Activated naive CD8-positive, alpha-beta T cell treated with anti-CD3 and anti-CD28 coated beads, Interleukin-2, amount 10 ng/mL, durations not matched to agents 7 days and 5 days (primary cell): ENCODE measurements around the gene FUT8. TPM values are rescaled to one million over a fixed set of nuclear protein-coding genes. Genes with fewer than 3 reads are reported as not detected.
"Not testable (repeated sequence)": the region's sequence is repeated elsewhere in the genome, so short reads cannot be mapped to it uniquely, and the experiment has no call there.

ENCODE experiments used
- ATAC-seq: fragments of 150-1000 bp; cut with Tn5 transposase; one replicate; pipeline ENCODE4 v1.10.0; 2021; ENCODE audit warnings: low read depth, moderate library complexity
- POLR2A ChIA-PET: fragments of 350-600 bp; sonication (Branson Sonifier 250); formaldehyde crosslinking; loops from one replicate; lab custom pipeline; 2021; ENCODE audit warnings: antibody characterized with exemption; lab: Charles Lee
- DNase-seq: peaks from one replicate; pipeline ENCODE4 v3.0.0; 2021
- H3K27ac Mint-ChIP-seq: one replicate; pipeline ENCODE4 v1.8.0; 2022; ENCODE audit warnings: mild to moderate bottlenecking, mixed read lengths
- H3K27me3 Mint-ChIP-seq: one replicate; pipeline ENCODE4 v1.8.0; 2022; ENCODE audit warnings: mild to moderate bottlenecking, moderate library complexity, mixed read lengths
- H3K36me3 Mint-ChIP-seq: one replicate; pipeline ENCODE4 v1.8.0; 2021; ENCODE audit warnings: mild to moderate bottlenecking, mixed read lengths
- H3K4me1 Mint-ChIP-seq: one replicate; pipeline ENCODE4 v1.8.0; 2021; ENCODE audit warnings: mixed read lengths
- H3K4me3 Mint-ChIP-seq: one replicate; pipeline ENCODE4 v1.8.0; 2022; ENCODE audit warnings: mild to moderate bottlenecking, moderate library complexity, mixed read lengths
- H3K9me3 Mint-ChIP-seq: one replicate; pipeline ENCODE4 v1.8.0; 2021; ENCODE audit warnings: mixed read lengths
- total RNA-seq, 2 experiments: library from RNA; stranded (reverse); gene quantifications; one replicate each; pipeline ENCODE4 v1.2.3, GENCODE V29; 2021

FUT8 gene
- total RNA-seq, 2 experiments from 2014 or later = 82.7 to 86.4 TPM

- peaks cover 27% of the 10 kb centered on the region for H3K36me3 Mint-ChIP-seq
- no peaks in the 10 kb centered on the region for H3K9me3 Mint-ChIP-seq
- ATAC-seq (no peak), DNase-seq (no peak)
- no peaks in the 10 kb centered on the region for H3K27me3 Mint-ChIP-seq
- H3K27ac Mint-ChIP-seq = no peak overlapping the region
- peaks cover 29% of the 10 kb centered on the region for H3K4me1 Mint-ChIP-seq
- POLR2A ChIA-PET = interaction anchor here (0.7 kb wide), 1 partner anchor 402 kb away, joined by 4 read pairs; no protein-coding TSS in a partner anchor
- H3K4me3 Mint-ChIP-seq = no peak overlapping the region
Measured at GRCh38 chr14:65422088-65422834, 9.7 kb downstream of the FUT8 start.

GRCh38 chr14:65423982-65424381, 11.5 kb downstream of the FUT8 start:
- H3K4me3 Mint-ChIP-seq = no peak overlapping the region
- peaks cover 32% of the 10 kb centered on the region for H3K4me1 Mint-ChIP-seq
- H3K27me3 Mint-ChIP-seq = no peaks in the 10 kb centered on the region
- no peak for DNase-seq
- no peak for ATAC-seq
- H3K36me3 Mint-ChIP-seq = peaks cover 36% of the 10 kb centered on the region
- no peaks in the 10 kb centered on the region for H3K9me3 Mint-ChIP-seq
- H3K27ac Mint-ChIP-seq = no peak overlapping the region
- POLR2A ChIA-PET = interaction anchor here (1.0 kb wide), 1 partner anchor 11 kb away, joined by 3 read pairs; no protein-coding TSS in a partner anchor

- DNase-seq = no peak
- no peaks in the 10 kb centered on the region for H3K27me3 Mint-ChIP-seq
- H3K4me1 Mint-ChIP-seq = peaks cover 29% of the 10 kb centered on the region
- ATAC-seq = no peak
- H3K36me3 Mint-ChIP-seq = peaks cover 36% of the 10 kb centered on the region
- no peak overlapping the region for H3K4me3 Mint-ChIP-seq
- H3K27ac Mint-ChIP-seq = no peak overlapping the region
- POLR2A ChIA-PET = interaction anchor here (1.0 kb wide), 1 partner anchor 10 kb away, joined by 3 read pairs; no protein-coding TSS in a partner anchor
- no peaks in the 10 kb centered on the region for H3K9me3 Mint-ChIP-seq
Measured at GRCh38 chr14:65424531-65424930, 12.0 kb downstream of the FUT8 start.

- no peak for DNase-seq
- peak overlapping the region; percentile 67 for H3K27ac Mint-ChIP-seq
- H3K27me3 Mint-ChIP-seq = no peaks in the 10 kb centered on the region
- POLR2A ChIA-PET = no interaction called here
- H3K4me3 Mint-ChIP-seq = no peak overlapping the region
- peaks cover 36% of the 10 kb centered on the region for H3K36me3 Mint-ChIP-seq
- H3K4me1 Mint-ChIP-seq = peaks cover 26% of the 10 kb centered on the region
- no peak for ATAC-seq
- H3K9me3 Mint-ChIP-seq = no peaks in the 10 kb centered on the region
Measured at GRCh38 chr14:65425885-65426284, 13.4 kb downstream of the FUT8 start.

GRCh38 chr14:65426902-65427301, 14.4 kb downstream of the FUT8 start:
- H3K4me3 Mint-ChIP-seq, ATAC-seq, POLR2A ChIA-PET, H3K9me3 Mint-ChIP-seq, DNase-seq, H3K27me3 Mint-ChIP-seq, H3K27ac Mint-ChIP-seq: not testable (repeated sequence)
- H3K4me1 Mint-ChIP-seq = peaks cover 26% of the 10 kb centered on the region
- H3K36me3 Mint-ChIP-seq = peaks cover 35% of the 10 kb centered on the region

GRCh38 chr14:65428691-65429090, 16.2 kb downstream of the FUT8 start:
- DNase-seq (no peak), ATAC-seq (no peak)
- POLR2A ChIA-PET = no interaction called here
- no peaks in the 10 kb centered on the region for H3K9me3 Mint-ChIP-seq
- no peak overlapping the region for H3K4me3 Mint-ChIP-seq
- H3K27ac Mint-ChIP-seq = no peak overlapping the region
- peaks cover 34% of the 10 kb centered on the region for H3K4me1 Mint-ChIP-seq
- peaks cover 39% of the 10 kb centered on the region for H3K36me3 Mint-ChIP-seq
- no peaks in the 10 kb centered on the region for H3K27me3 Mint-ChIP-seq

GRCh38 chr14:65429757-65430156, 17.2 kb downstream of the FUT8 start:
- Mint-ChIP-seq H3K9me3 (no peaks in the 10 kb centered on the region), H3K27ac (no peak overlapping the region), H3K4me3 (no peak overlapping the region), H3K4me1 (peaks cover 37% of the 10 kb centered on the region), H3K27me3 (no peaks in the 10 kb centered on the region), H3K36me3 (peaks cover 44% of the 10 kb centered on the region)
- DNase-seq (no peak), ATAC-seq (no peak)
- POLR2A ChIA-PET = no interaction called here

- Mint-ChIP-seq H3K27ac (no peak overlapping the region), H3K36me3 (peaks cover 51% of the 10 kb centered on the region), H3K9me3 (peaks cover 4% of the 10 kb centered on the region), H3K4me3 (no peak overlapping the region), H3K4me1 (peaks cover 33% of the 10 kb centered on the region), H3K27me3 (no peaks in the 10 kb centered on the region)
- ATAC-seq (no peak), DNase-seq (no peak)
- POLR2A ChIA-PET = no interaction called here
Measured at GRCh38 chr14:65431245-65431644, 18.7 kb downstream of the FUT8 start.

- Mint-ChIP-seq H3K4me1 (peaks cover 34% of the 10 kb centered on the region), H3K27me3 (no peaks in the 10 kb centered on the region), H3K4me3 (no peak overlapping the region), H3K27ac (no peak overlapping the region), H3K36me3 (peaks cover 47% of the 10 kb centered on the region), H3K9me3 (peaks cover 4% of the 10 kb centered on the region)
- ATAC-seq = no peak
- DNase-seq = no peak
- POLR2A ChIA-PET = no interaction called here
Measured at GRCh38 chr14:65431951-65432350, 19.4 kb downstream of the FUT8 start.

GRCh38 chr14:65432361-65432948, 19.9 kb downstream of the FUT8 start:
- DNase-seq (no peak), ATAC-seq (no peak)
- peaks cover 4% of the 10 kb centered on the region for H3K9me3 Mint-ChIP-seq
- peaks cover 37% of the 10 kb centered on the region for H3K4me1 Mint-ChIP-seq
- POLR2A ChIA-PET = no interaction called here
- no peak overlapping the region for H3K4me3 Mint-ChIP-seq
- peaks cover 44% of the 10 kb centered on the region for H3K36me3 Mint-ChIP-seq
- H3K27me3 Mint-ChIP-seq = no peaks in the 10 kb centered on the region
- H3K27ac Mint-ChIP-seq = no peak overlapping the region

GRCh38 chr14:65433157-65433556, 20.6 kb downstream of the FUT8 start:
- POLR2A ChIA-PET = no interaction called here
- Mint-ChIP-seq H3K4me3 (no peak overlapping the region), H3K9me3 (peaks cover 4% of the 10 kb centered on the region), H3K4me1 (peaks cover 42% of the 10 kb centered on the region), H3K27me3 (no peaks in the 10 kb centered on the region), H3K36me3 (peaks cover 44% of the 10 kb centered on the region), H3K27ac (no peak overlapping the region)
- DNase-seq (no peak), ATAC-seq (no peak)

GRCh38 chr14:65433646-65434045, 21.1 kb downstream of the FUT8 start:
- DNase-seq = no peak
- Mint-ChIP-seq H3K9me3 (peaks cover 4% of the 10 kb centered on the region), H3K36me3 (peaks cover 42% of the 10 kb centered on the region), H3K4me1 (peaks cover 44% of the 10 kb centered on the region), H3K27ac (peak overlapping the region; percentile 71), H3K27me3 (no peaks in the 10 kb centered on the region), H3K4me3 (no peak overlapping the region)
- ATAC-seq = no peak
- POLR2A ChIA-PET = no interaction called here

GRCh38 chr14:65434216-65434850, 21.8 kb downstream of the FUT8 start:
- ATAC-seq (no peak), DNase-seq (no peak)
- H3K27me3 Mint-ChIP-seq = no peaks in the 10 kb centered on the region
- no peak overlapping the region for H3K27ac Mint-ChIP-seq
- POLR2A ChIA-PET = interaction anchor here (1.0 kb wide), 1 partner anchor 10 kb away, joined by 3 read pairs; no protein-coding TSS in a partner anchor
- peaks cover 4% of the 10 kb centered on the region for H3K9me3 Mint-ChIP-seq
- H3K4me3 Mint-ChIP-seq = no peak overlapping the region
- H3K36me3 Mint-ChIP-seq = peaks cover 39% of the 10 kb centered on the region
- peaks cover 44% of the 10 kb centered on the region for H3K4me1 Mint-ChIP-seq
